GM12878 (cell line): Measurements from ENCODE around the gene TCEA2. TPM values are rescaled to one million over a fixed set of nuclear protein-coding genes. Genes with fewer than 3 reads are reported as not detected.

Experiments used
- ATAC-seq: fragments of 200-7000 bp; cut with Tn5 transposase; 3 replicates; pipeline ENCODE4 v1.9.1; 2020; ENCODE audit warnings: mild to moderate bottlenecking, moderate library complexity
- BruUV-seq: library from RNA; stranded (reverse); fragments of 400-500 nt; replicated peaks from 2 replicates; lab custom pipeline; 2021; lab: Mats Ljungman, UMichigan
- CTCF ChIA-PET: fragments of 300-600 bp; sonication (Branson Sonifier 250); formaldehyde crosslinking; extraction: SDS; loops from one replicate; lab custom pipeline; 2021; ENCODE audit warnings: inconsistent platforms; lab: Yijun Ruan, JAX
- POLR2A ChIA-PET: fragments of 350-600 bp; formaldehyde crosslinking; extraction: SDS; loops from one replicate; lab custom pipeline; 2021; ENCODE audit warnings: inconsistent platforms; lab: Charles Lee
- RAD21 ChIA-PET: fragments of 300-600 bp; sonication (Branson Sonifier 250); formaldehyde crosslinking; loops from one replicate; lab custom pipeline; 2023; ENCODE audit warnings: antibody characterized with exemption; ENCODE audit not compliant: unreplicated experiment; lab: Charles Lee
- SMC1A ChIA-PET: fragments of 300-600 bp; sonication (Branson Sonifier 250); formaldehyde crosslinking; loops from one replicate; lab custom pipeline; 2023; ENCODE audit not compliant: unreplicated experiment, uncharacterized antibody; lab: Charles Lee
- DNase-seq: peaks from one replicate; pipeline ENCODE4 v3.0.0-alpha.2; 2011; ENCODE audit warnings: low read depth, low spot score
- FAIRE-seq: peaks from 3 replicates; lab custom pipeline; 2011; peaks lifted over from hg19 to GRCh38; lab: Jason Lieb, UNC
- H2AFZ ChIP-seq: 2 replicates; pipeline ENCODE4 v1.6.0; 2011; ENCODE audit warnings: low read depth, low read length, control low read depth; ENCODE audit not compliant: control insufficient read depth
- H3K27ac ChIP-seq: 2 replicates; pipeline ENCODE4 v1.5.1; 2011; ENCODE audit warnings: control low read depth; ENCODE audit not compliant: control insufficient read depth, insufficient read depth
- H3K27me3 ChIP-seq, 2 experiments: replicated peaks in 1 of 2; 2 replicates each; pipeline versions ENCODE4 v1.6.0 to v1.6.1; 2011; ENCODE audit warnings: low read length in 1 of 2; ENCODE audit not compliant: control insufficient read depth in 2 of 2, insufficient read depth in 2 of 2
- H3K36me3 ChIP-seq, 2 experiments: 2 replicates each; pipeline ENCODE4 v1.5.1; 2011; ENCODE audit warnings: low read length in 1 of 2; ENCODE audit not compliant: control insufficient read depth in 2 of 2, insufficient read depth in 2 of 2
- H3K4me1 ChIP-seq: 2 replicates; pipeline ENCODE4 v1.6.1; 2011; ENCODE audit warnings: mild to moderate bottlenecking, low read length, moderate library complexity, mixed read lengths; ENCODE audit not compliant: control insufficient read depth, insufficient read depth
- H3K4me2 ChIP-seq: 2 replicates; pipeline ENCODE4 v1.6.0; 2011; ENCODE audit warnings: control low read depth; ENCODE audit not compliant: control insufficient read depth, insufficient read depth
- H3K4me3 ChIP-seq: fragments of 200-600 bp; sonication (generic); 2 replicates; pipeline ENCODE4 v1.5.1; 2016
- H3K79me2 ChIP-seq: 2 replicates; pipeline ENCODE4 v1.6.0; 2011; ENCODE audit warnings: low read length; ENCODE audit not compliant: control insufficient read depth, insufficient read depth
- H3K9ac ChIP-seq: 2 replicates; pipeline ENCODE4 v1.8.0; 2011; ENCODE audit warnings: low read length, control low read depth, mixed read lengths; ENCODE audit not compliant: control insufficient read depth, insufficient read depth
- H3K9me3 ChIP-seq: replicated peaks from 3 replicates; pipeline ENCODE4 v1.5.1; 2011; ENCODE audit warnings: mild to moderate bottlenecking, low read length; ENCODE audit not compliant: control insufficient read depth, insufficient read depth
- H4K20me1 ChIP-seq: 2 replicates; pipeline ENCODE4 v1.6.0; 2011; ENCODE audit not compliant: control insufficient read depth, insufficient read depth
- CREB1 ChIP-seq: IDR thresholded peaks from 2 replicates; pipeline ENCODE4 v1.6.1; 2012; ENCODE audit warnings: low read depth, mild to moderate bottlenecking, inconsistent platforms
- E4F1 ChIP-seq: fragments of 450-650 bp; IDR thresholded peaks from 2 replicates; pipeline ENCODE4 v1.6.1; 2018; ENCODE audit warnings: borderline replicate concordance, mild to moderate bottlenecking; ENCODE audit not compliant: partially characterized antibody
- EP300 ChIP-seq, 2 experiments: fragments of 150-350 bp in 1 of 2; IDR thresholded peaks; 2 replicates each; pipeline ENCODE4 v1.6.1; 2011 to 2012; ENCODE audit warnings: low read depth in 2 of 2, low read length in 2 of 2, borderline replicate concordance in 1 of 2, improper control_type of control experiment in 1 of 2, inconsistent platforms in 1 of 2; ENCODE audit not compliant: control insufficient read depth in 1 of 2
- FOXK2 ChIP-seq: fragments of 450-650 bp; IDR thresholded peaks from 2 replicates; pipeline ENCODE4 v1.6.1; 2017; ENCODE audit warnings: mild to moderate bottlenecking, moderate library complexity
- GABPA ChIP-seq: IDR thresholded peaks from 2 replicates; pipeline ENCODE4 v1.6.1; 2014; ENCODE audit warnings: antibody characterized with exemption, low read depth, mild to moderate bottlenecking, inconsistent platforms
- HDAC6 ChIP-seq: fragments of 200-600 bp; sonication (generic); IDR thresholded peaks from one replicate; pipeline ENCODE4 v1.8.0; 2017; ENCODE audit warnings: antibody characterized with exemption; ENCODE audit not compliant: unreplicated experiment
- HDGF ChIP-seq: fragments of 450-650 bp; IDR thresholded peaks from 2 replicates; pipeline ENCODE4 v1.6.1; 2016; ENCODE audit warnings: antibody characterized with exemption
- MTA3 ChIP-seq: IDR thresholded peaks from 2 replicates; pipeline ENCODE4 v1.6.1; 2012; ENCODE audit warnings: low read length, inconsistent platforms, borderline replicate concordance
- RCOR1 ChIP-seq: conservative IDR thresholded peaks from 2 replicates; pipeline ENCODE4 v1.6.1; 2012; ENCODE audit warnings: low read depth, low read length, improper control_type of control experiment
- RFX5 ChIP-seq: IDR thresholded peaks from 2 replicates; pipeline ENCODE4 v1.6.1; 2011; ENCODE audit warnings: low read depth, low read length, improper control_type of control experiment
- SMAD1 ChIP-seq: fragments of 450-650 bp; IDR thresholded peaks from 2 replicates; pipeline ENCODE4 v1.6.1; 2018; ENCODE audit warnings: mild to moderate bottlenecking, low read depth; ENCODE audit not compliant: partially characterized antibody
- USF2 ChIP-seq: IDR thresholded peaks from 2 replicates; pipeline ENCODE4 v1.6.1; 2011; ENCODE audit warnings: low read depth, low read length, improper control_type of control experiment, borderline replicate concordance
- WGBS: methylation state at CpG from one replicate; pipeline ENCODE4 v1.1.6; 2016; ENCODE audit warnings: low lambda C conversion rate; ENCODE audit not compliant: insufficient replicate concordance, insufficient coverage; ENCODE audit errors: missing lambda C conversion rate; 5-methylcytosine and 5-hydroxymethylcytosine counted together
- in situ Hi-C: fragments of 300-500 bp; cut with MboI; formaldehyde crosslinking; loops from 9 replicates; pipeline ENCODE4 v1.14.3; 2018; ENCODE audit warnings: mixed read lengths
- intact Hi-C: fragments of 100-400 bp; cut with micrococcal nuclease; formaldehyde crosslinking; loops from one replicate; pipeline ENCODE4 v1.14.2; 2022; ENCODE audit not compliant: unreplicated experiment
- polyA plus RNA-seq, 11 experiments: library from polyadenylated mRNA; depleted of rRNA in 4 of 11; unstranded in 6 of 11; stranded (reverse) in 5 of 11; fragments of >200 nt; fragmentation: Nextera tagmentation in 4 of 11; fragmentation: Illumina TruSeq in 1 of 11; extraction: Ambion mirVana in 4 of 11; extraction: Trizol in 1 of 11; gene quantifications; 1 replicate in 1 of 11; 2 replicates in 10 of 11; pipeline versions ENCODE4 v1.2.1 to v1.2.3, GENCODE V29; 2011 to 2016; ENCODE audit warnings: inconsistent platforms in 2 of 11, missing spikeins in 2 of 11, low read depth in 1 of 11
- total RNA-seq, 4 experiments: library from RNA; depleted of rRNA in 3 of 4; stranded (reverse); fragments of >200 nt in 3 of 4; fragmentation: Illumina TruSeq in 1 of 4; extraction: Trizol in 1 of 4; gene quantifications; 2 replicates each; pipeline versions ENCODE4 v1.2.1 to v1.2.3, GENCODE V29; 2013 to 2021
- TF ChIP-seq, protein P1 (sequence below): fragments of 450-650 bp; IDR thresholded peaks from 2 replicates; pipeline ENCODE4 v1.6.1; 2016; ENCODE audit warnings: mild to moderate bottlenecking, moderate library complexity, borderline replicate concordance
- TF ChIP-seq, protein P2 (sequence below): IDR thresholded peaks from 2 replicates; pipeline ENCODE4 v1.6.1; 2012; ENCODE audit warnings: low read depth, low read length, improper control_type of control experiment

TCEA2 gene
- total and polyA plus RNA-seq, 10 of the 15 experiments (the other 5 are each of a cell fraction or from before 2014, with no cell fraction given): 3.4 to 42.5 (median 13.3) TPM

GRCh38 chr20:64082820-64083377 lies 19.9 kb downstream of the TCEA2 start:
- peak overlapping the region; percentile 57; the same call in 1 of the 2 replicates for H3K4me3 ChIP-seq
- no peak for ATAC-seq
- TF ChIP-seq RFX5: no peak
- TF ChIP-seq USF2: no peak
- TF ChIP-seq EP300 (IDR thresholded peaks at IDR 0.05; ENCODE audit: borderline replicate concordance in 1 of 2, control insufficient read depth in 1 of 2, low read depth in 2 of 2, low read length in 2 of 2): no peak
- TF ChIP-seq HDGF: no peak
- no peak for TF ChIP-seq HDAC6
- TF ChIP-seq GABPA: no peak
- TF ChIP-seq, protein P1, sequence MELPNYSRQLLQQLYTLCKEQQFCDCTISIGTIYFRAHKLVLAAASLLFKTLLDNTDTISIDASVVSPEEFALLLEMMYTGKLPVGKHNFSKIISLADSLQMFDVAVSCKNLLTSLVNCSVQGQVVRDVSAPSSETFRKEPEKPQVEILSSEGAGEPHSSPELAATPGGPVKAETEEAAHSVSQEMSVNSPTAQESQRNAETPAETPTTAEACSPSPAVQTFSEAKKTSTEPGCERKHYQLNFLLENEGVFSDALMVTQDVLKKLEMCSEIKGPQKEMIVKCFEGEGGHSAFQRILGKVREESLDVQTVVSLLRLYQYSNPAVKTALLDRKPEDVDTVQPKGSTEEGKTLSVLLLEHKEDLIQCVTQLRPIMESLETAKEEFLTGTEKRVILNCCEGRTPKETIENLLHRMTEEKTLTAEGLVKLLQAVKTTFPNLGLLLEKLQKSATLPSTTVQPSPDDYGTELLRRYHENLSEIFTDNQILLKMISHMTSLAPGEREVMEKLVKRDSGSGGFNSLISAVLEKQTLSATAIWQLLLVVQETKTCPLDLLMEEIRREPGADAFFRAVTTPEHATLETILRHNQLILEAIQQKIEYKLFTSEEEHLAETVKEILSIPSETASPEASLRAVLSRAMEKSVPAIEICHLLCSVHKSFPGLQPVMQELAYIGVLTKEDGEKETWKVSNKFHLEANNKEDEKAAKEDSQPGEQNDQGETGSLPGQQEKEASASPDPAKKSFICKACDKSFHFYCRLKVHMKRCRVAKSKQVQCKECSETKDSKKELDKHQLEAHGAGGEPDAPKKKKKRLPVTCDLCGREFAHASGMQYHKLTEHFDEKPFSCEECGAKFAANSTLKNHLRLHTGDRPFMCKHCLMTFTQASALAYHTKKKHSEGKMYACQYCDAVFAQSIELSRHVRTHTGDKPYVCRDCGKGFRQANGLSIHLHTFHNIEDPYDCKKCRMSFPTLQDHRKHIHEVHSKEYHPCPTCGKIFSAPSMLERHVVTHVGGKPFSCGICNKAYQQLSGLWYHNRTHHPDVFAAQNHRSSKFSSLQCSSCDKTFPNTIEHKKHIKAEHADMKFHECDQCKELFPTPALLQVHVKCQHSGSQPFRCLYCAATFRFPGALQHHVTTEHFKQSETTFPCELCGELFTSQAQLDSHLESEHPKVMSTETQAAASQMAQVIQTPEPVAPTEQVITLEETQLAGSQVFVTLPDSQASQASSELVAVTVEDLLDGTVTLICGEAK: no peak
- TF ChIP-seq SMAD1: no peak
- TF ChIP-seq MTA3: no peak
- TF ChIP-seq, protein P2, sequence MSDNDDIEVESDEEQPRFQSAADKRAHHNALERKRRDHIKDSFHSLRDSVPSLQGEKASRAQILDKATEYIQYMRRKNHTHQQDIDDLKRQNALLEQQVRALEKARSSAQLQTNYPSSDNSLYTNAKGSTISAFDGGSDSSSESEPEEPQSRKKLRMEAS: no peak
- no peak for TF ChIP-seq E4F1
- TF ChIP-seq RCOR1: no peak
- TF ChIP-seq FOXK2: no peak
- TF ChIP-seq CREB1: no peak
- no TSS peak for BruUV-seq
- H3K36me3 ChIP-seq: no peaks in the 10 kb centered on the region
- no peak overlapping the region for H3K9ac ChIP-seq
- in situ Hi-C loops: no loop called here
- ChIA-PET CTCF (interaction anchor here (0.7 to 3.5 kb wide), 7 partner anchors 17 to 55 kb away, joined by 3 to 65 read pairs (median 7); partner anchors contain the start of gene NPBWR2), SMC1A (interaction anchor here (0.8 to 1.9 kb wide), 5 partner anchors 27 to 39 kb away, joined by 3 to 13 read pairs (median 4); no protein-coding TSS in a partner anchor), POLR2A (interaction anchor here (2.4 kb wide), 1 partner anchor 38 kb away, joined by 12 read pairs; no protein-coding TSS in a partner anchor), RAD21 (interaction anchor here (0.5 to 6.7 kb wide), 11 partner anchors 17 to 103 kb away, joined by 3 to 67 read pairs (median 5); partner anchors contain the start of genes SAMD10 and TCEA2)
- peak overlapping the region; percentile 21; the same call in 1 of the 2 replicates for H2AFZ ChIP-seq
- WGBS: 14% methylated on average over 13 of the region's 13 CpGs
- H3K4me1 ChIP-seq: peaks cover 14% of the 10 kb centered on the region
- FAIRE-seq: no peak
- peaks cover 6% of the 10 kb centered on the region; the same call in 1 of the 3 replicates for H3K9me3 ChIP-seq
- peak overlapping the region; percentile 79 for H3K4me2 ChIP-seq
- DNase-seq: no peak
- no peaks in the 10 kb centered on the region for H4K20me1 ChIP-seq
- no peak overlapping the region for H3K27ac ChIP-seq
- H3K79me2 ChIP-seq: peaks cover 11% of the 10 kb centered on the region
- intact Hi-C loops: loop anchor here (1.0 kb wide), 1 partner anchor 37 kb away; no protein-coding TSS in a partner anchor
- peaks cover 2 to 7% of the 10 kb centered on the region in 2 experiments; a peak in 2 of 4 replicates for H3K27me3 ChIP-seq
